Amniotic stem cell (primary cell): ENCODE results near the gene NIPBL.
"Not testable (repeated sequence)": the region's sequence is repeated elsewhere in the genome, so short reads cannot be mapped to it uniquely, and the experiment has no call there.

Experiments used
- DNase-seq: peaks from one replicate; lab custom pipeline; 2025; lab: John Stamatoyannopoulos, UW

The NIPBL gene

DNA sequence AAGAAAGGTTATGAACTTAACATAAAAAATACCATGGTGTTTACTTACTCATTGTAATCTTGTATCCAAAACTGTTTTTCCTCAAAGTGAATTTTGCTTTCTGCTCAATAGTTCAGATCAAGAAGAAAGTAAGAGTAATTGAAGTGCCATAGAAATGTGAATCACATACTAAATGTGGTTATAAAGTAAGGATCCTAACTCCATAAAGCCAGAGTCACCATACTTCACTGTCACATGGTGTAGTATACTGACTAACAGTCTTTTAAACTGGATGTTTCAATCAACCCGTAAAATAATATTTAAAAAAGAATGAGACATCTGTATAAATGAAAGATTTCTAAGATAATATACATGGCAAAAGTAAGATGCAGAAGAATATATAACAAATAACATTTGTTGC, 72.1 kb downstream of the NIPBL start:
- DNase-seq: no peak

GRCh38 chr5:36949593-36949992, 73.0 kb downstream of the NIPBL start:
- DNase-seq: no peak

DNA sequence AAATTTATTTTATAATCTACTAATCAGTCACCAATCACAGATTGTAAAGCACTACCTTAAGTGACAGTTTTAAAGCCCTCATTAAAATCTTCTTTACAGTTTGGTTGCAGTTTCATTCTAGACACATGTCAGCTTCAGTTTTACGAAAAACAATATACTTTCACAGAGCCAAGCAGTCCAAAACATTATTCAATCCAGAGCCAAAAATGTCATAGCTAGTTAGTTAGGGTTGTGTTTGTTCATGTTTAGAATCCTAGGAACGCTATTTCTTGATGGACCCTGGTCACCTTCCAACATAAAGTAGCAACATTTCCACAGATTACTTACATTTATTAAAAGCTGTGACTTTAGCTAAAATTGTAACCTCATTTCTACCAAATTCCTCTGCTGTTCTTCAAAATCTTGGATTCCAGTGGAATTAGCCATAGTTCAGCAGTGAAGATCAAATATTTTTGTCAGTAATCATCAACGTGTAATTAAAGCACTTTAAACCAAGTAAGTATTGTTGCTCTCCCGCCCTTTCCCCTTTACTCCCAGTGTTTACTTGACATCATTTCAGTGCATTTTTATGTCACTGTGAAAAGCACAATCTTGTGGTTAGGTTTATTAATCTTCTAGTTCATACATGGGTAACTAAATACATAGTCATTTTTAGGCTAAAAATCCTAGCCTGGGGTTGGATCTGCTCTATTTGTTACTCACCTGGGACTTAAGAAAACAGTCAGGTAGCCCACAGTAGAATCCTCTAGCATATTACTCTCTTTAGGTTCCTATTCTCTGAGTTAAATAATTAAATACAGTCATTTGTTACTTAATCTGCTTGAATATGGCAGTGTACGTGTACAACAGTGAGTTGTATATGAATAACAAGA, 74.3 kb downstream of the NIPBL start:
- no peak for DNase-seq

- DNase-seq: no peak
Observed at GRCh38 chr5:36953043-36953442, 76.5 kb downstream of the NIPBL start.

DNA sequence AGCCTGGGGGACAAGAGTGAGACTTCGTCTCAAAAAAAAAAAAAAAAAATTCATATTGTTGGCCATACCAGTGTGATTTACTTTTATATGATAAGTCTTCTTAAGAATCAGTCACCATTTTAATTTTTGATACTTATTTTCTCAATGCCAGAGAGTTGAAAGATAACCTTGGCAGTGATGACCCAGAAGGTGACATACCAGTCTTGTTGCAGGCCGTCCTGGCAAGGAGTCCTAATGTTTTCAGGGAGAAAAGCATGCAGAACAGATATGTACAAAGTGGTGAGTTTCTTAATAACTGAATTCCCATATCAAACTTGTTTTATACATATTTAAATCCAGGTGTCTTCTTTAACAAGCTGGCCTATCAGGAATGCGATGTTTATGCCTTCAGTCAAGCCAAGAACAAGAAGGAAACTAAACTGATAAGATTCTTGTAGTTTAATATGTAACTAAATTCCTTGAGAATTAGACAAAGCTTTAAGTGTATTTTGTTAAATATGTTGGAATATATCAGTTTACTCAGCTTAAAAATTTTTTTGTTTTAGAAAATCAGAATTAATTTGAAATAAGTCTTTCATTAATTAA, 81.5 kb downstream of the NIPBL start:
- DNase-seq: no peak

- no peak for DNase-seq
Observed at GRCh38 chr5:36958612-36959011, 82.0 kb downstream of the NIPBL start.

DNA sequence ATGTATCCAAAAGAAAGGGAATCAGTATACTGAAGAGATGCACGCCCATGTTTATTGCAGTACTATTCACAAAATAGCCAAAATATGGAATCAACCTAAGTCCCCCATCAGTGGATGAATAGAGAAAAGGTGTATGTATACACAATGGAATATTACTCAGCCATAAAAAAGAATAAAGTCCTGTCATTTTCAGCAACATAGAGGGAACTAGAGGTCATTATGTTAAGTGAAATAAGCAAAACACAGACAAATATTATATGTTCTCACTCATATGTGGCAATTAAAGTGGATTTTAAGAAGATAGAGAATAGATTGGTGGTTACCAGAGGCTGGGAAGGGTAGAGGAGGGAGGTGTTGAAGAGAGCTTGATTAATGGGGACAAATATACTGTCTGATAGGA, 88.6 kb downstream of the NIPBL start:
- no peak for DNase-seq

- no peak for DNase-seq
Observed at GRCh38 chr5:36969700-36970395, 93.3 kb downstream of the NIPBL start.

- DNase-seq: no peak
Observed at GRCh38 chr5:36978196-36978595, 101.6 kb downstream of the NIPBL start.

DNA sequence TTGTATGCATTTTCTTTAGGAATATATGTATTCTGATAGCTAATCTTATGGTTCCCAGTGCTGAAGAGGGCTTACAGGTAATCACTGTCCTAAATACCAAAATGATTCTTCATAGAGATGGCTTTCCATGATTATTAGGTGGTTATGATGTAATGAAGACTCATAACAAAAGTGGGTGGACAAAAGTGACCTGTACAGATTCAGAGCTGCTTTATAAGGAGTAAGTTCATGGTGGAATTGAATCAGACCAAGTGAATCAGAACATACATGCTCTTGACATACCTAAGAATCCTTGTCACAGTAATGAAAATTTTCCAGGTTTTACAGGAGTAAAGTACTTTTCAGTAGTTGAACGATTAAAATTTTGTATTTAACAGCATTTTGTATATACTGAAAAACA, 105.6 kb downstream of the NIPBL start:
- no peak for DNase-seq

DNA sequence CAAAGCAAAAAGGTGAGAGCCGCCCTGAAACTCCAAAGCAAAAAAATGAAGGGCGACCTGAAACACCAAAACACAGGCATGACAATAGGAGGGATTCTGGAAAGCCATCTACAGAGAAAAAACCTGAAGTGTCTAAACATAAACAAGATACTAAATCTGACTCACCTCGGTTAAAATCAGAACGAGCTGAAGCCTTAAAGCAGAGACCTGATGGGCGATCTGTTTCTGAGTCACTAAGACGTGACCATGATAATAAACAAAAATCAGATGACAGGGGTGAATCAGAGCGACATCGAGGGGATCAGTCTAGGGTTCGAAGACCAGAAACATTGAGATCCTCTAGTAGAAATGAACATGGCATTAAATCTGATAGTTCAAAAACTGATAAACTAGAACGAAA, 108.8 kb downstream of the NIPBL start:
- no peak for DNase-seq

DNA sequence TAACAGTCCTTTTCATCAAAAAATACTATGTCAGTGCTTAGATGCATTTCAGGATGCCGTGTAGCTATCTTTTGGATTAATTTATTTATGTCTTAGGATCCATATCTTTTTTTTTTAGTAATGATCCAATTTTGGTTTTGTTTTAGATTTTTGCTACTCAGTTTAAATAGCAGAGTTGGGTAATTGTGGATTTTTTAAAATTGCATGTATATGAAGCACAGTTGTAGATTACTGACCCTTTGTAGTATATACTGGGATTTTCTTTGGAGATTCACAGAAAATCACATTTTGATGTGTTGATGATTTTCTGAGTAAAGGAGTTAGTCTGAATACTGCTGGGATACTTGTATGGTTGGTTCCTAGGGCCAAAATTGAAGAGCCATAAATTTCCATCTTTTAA, 111.8 kb downstream of the NIPBL start:
- no peak for DNase-seq

DNA sequence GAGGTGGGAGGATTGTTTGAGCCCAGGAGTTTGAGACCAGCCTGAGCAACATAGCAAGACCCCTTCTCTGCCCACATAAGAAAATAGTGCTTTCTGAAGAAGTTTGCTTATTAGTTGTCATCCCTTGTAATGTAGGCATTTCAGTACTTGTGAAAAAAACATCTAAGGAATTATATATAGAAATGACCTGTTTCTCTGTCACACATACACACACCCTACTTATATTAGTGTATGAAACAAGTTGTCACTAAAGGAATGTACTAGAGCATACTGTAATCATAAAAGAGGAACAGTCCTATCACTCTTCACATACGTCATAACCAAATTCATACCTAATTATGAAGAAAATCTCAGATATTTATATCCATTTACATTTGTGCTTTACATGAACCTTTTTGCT, 122.0 kb downstream of the NIPBL start:
- no peak for DNase-seq

GRCh38 chr5:37002176-37002751, 125.7 kb downstream of the NIPBL start:
- no peak for DNase-seq

DNA sequence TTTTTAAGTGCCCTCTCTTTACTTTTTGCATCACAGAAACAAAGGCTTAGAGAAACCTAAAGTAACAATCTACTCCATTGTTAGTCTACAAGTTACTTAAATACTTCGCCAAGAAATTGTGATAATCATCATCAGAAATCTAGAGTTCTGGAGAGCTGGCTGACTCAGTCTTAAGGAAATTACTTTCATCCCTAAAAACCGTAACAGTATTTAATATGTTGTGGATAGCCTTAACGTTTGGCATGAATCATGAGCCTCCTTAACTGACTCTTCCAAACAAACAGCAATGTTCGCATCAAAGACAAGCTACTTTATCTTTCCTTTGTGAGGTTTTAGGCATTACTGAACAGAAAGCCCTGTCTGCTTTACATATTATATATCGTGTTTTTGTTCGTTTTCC, 128.7 kb downstream of the NIPBL start:
- DNase-seq: no peak

DNA sequence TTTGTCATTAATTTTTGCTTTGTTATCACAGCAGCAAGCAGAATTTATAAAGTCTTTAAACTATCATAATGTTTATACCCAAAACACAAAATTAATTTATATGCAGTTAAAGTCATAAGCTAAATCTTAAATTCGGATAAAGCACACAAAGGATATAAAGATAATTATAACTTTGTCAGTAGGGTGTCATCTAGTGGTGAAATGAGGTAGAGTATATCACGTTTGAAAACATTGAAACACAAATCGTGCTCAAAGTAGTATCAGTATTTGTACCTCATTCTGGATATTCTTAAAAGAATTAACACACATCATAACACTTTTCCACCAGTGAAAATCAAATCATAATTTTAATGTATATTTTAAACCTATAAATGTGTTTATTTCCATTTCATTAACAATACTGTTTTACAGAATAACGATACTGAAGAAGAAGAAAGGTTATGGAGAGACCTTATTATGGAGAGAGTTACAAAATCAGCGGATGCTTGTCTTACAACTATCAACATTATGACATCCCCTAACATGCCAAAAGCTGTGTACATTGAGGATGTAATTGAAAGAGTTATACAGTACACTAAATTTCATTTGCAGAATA, 129.5 kb downstream of the NIPBL start:
- DNase-seq: no peak

DNA sequence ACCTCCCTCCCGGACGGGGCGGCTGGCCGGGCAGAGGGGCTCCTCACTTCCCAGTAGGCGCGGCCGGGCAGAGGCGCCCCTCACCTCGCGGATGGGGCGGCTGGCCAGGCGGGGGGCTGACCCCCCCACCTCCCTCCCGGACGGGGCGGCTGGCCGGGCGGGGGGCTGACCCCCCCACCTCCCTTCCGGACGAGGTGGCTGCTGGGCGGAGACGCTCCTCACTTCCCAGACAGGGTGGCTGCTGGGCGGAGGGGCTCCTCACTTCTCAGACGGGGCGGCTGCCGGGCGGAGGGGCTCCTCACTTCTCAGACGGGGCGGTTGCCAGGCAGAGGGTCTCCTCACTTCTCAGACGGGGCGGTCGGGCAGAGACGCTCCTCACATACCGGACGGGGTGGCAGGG, 136.6 kb downstream of the NIPBL start:
- DNase-seq: not testable (repeated sequence)

DNA sequence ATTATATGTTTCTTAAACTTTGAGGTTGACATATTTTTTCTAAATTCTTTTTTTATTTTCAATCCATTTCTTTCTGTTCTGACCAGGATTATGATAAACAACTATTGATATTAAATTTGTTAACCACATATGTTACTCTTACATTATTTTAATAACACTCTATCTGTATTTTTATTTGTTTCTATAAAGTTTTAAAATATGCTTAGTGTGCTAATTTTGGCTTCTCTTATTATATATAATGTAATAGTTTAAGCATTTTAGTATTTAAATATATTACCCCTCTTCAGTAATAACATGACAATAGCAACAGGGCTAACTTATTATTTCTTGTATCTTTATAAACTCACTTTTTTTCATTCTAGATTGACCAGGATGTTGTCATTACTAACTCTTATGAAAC, 137.8 kb downstream of the NIPBL start:
- DNase-seq: no peak

GRCh38 chr5:37015795-37016666, 139.5 kb downstream of the NIPBL start:
- DNase-seq: no peak

DNA sequence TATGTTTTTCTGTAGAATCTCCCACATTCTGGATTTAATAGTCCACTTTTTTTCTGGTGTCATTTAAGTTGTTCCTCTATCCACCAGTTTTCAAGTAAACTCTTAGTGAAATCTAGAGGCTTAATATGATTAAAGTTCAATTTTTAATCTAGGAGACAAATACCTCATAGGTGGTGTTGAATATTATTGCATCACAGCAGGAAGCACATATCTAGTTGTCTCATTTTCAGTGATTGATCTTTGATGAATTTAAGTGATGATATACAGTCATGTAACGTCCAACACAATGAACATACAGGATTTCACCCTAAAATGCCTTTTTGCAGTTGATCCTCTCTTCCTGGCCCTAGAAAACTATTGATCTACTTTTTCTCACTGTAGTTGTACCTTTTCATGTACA, 152.3 kb downstream of the NIPBL start:
- no peak for DNase-seq

GRCh38 chr5:37029436-37029835, 152.9 kb downstream of the NIPBL start:
- no peak for DNase-seq
